MM.1S (cell line): Measurements from ENCODE around the gene SAP30.

Experiments
- EZH2 ChIP-seq: fragments of 300-600 bp; sonication (generic); optimal IDR thresholded peaks from 2 replicates; pipeline ENCODE3; 2017; ENCODE audit warnings: low read depth, mild to moderate bottlenecking, antibody characterized with exemption, low read length, mixed read lengths
- EZH2phosphoT487 ChIP-seq: fragments of 300-600 bp; sonication (generic); IDR thresholded peaks from 2 replicates; pipeline ENCODE4 v1.6.1; 2018; ENCODE audit warnings: antibody characterized with exemption, low read length
- TF ChIP-seq, protein P1 (sequence below): fragments of 300-600 bp; sonication (generic); IDR thresholded peaks from 2 replicates; pipeline ENCODE4 v1.5.1; 2016; ENCODE audit warnings: antibody characterized with exemption, low read length, mixed read lengths

DNA sequence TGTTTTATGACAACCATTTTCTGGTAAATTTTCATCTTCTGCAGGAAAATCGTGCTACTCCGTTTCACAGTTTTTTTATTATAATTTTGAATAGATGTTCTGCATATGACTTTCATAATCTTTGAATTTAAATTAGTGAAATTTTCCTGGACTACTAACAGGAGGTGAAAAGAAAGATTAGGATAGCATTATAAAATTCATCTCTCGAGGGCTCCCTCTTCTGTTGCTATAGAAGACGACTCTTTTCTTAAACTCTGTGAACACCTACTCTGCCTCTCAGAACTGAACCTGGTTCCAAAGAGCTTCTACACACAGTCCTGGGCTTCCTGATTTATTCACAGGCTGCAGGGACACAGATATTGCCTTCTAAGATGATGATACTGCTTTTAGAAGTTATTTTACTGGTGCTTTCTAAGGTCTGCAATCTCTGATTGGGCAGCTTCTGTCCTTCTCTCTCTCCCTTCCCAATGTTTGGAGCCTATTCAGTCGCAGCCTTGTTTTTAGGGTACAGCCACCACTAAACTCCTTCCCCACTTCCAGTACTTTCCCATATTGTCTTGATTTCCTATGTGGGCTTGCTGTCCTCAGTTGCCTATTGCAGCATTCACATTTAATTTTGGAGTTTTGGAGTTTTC, 10.1 kb upstream of the SAP30 start:
- TF ChIP-seq, protein P1, sequence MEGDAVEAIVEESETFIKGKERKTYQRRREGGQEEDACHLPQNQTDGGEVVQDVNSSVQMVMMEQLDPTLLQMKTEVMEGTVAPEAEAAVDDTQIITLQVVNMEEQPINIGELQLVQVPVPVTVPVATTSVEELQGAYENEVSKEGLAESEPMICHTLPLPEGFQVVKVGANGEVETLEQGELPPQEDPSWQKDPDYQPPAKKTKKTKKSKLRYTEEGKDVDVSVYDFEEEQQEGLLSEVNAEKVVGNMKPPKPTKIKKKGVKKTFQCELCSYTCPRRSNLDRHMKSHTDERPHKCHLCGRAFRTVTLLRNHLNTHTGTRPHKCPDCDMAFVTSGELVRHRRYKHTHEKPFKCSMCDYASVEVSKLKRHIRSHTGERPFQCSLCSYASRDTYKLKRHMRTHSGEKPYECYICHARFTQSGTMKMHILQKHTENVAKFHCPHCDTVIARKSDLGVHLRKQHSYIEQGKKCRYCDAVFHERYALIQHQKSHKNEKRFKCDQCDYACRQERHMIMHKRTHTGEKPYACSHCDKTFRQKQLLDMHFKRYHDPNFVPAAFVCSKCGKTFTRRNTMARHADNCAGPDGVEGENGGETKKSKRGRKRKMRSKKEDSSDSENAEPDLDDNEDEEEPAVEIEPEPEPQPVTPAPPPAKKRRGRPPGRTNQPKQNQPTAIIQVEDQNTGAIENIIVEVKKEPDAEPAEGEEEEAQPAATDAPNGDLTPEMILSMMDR = peak; percentile 33
- no peak for TF ChIP-seq EZH2
- no peak for TF ChIP-seq EZH2phosphoT487
